ENCODE data around the gene CASZ1. TPM values are rescaled to one million over a fixed set of nuclear protein-coding genes. Genes with fewer than 3 reads are reported as not detected.

The CASZ1 gene
- total and polyA plus RNA-seq, 9 of the 15 experiments (the other 6 are each of a cell fraction or from before 2014, with no cell fraction given), result 0.01 to 4.0 (median 0.76) TPM; not detected in 1

DNA sequence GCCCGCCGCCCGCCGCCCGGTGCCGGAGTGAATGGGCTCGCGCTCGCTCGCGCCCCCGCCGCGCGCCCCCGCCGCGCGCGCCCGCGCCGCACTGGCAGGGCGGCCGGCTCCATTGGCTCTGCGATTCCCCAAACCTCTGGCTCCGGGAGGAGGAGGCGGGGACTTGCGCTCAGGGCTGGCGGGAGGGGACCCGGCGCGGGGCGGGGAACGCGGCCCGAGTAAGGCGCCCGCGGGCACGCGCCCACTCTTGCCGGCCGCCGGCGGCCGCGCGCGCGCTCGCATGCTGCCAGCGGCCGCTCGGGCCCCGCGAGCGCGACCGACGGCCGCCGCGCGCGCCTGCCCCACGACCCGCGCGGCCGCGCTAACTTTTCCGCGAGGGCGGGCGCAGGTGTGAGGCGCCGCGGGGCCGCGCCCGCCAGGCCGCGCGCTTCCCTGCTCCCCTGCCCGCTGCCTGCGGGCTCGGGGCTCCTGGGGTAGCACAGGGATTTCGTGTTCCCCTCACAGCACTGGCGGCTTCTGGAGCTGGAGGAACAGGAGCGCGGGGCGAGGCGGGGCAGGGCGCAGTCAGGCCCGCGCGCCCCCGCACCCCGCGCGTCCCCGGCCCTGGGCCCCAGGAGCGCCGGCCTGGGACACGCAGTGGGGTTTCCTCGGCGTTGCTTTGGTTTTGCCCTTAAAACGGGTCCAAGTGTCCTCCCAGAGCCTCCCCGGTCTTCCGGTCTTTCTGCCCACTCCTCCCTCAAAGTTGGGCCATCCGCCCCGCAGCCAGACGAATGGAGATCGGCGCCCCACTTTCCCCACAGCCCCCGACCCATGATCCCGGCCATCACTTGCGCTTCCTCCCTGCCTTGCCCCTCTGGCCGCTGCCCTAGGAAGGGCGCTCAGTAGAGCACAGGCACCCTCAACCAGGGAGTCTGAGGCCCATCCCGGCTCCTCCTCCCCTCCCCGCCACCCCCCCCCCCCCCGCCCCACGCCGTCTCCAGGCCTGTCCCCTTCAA lies 101.5 kb downstream of the CASZ1 start:
- ATAC-seq (peak; percentile 77), FAIRE-seq (no peak), DNase-seq (ENCODE audit: extremely low read depth in 1 of 4, low spot score in 3 of 4) (peak; percentile 91 to 98 (median 96))
- Histone ChIP-seq H3K79me2 (ENCODE audit: control insufficient read depth, insufficient read depth, low read length) (no peaks in the 10 kb centered on the region), H3K4me2 (ENCODE audit: insufficient read depth, low read length) (peak overlapping the region; percentile 44; the same call in 1 of the 2 replicates), H3K9ac (ENCODE audit: insufficient read depth in 1 of 2, low read depth in 2 of 2, low read length in 2 of 2) (peak overlapping the region in 1 of 2 experiments; percentile 87; a peak in 2 of 4 replicates), H3K36me3 (ENCODE audit: control insufficient read depth, insufficient read depth, low read length) (no peaks in the 10 kb centered on the region), H3K4me3 (peak overlapping the region; percentile 39), H3K9me3 (replicated peaks; ENCODE audit: control insufficient read depth, insufficient read depth, low read depth, low read length) (no peaks in the 10 kb centered on the region), H3K27ac (ENCODE audit: extremely low read depth, low read depth, low read length) (no peak overlapping the region), H3K4me1 (replicated peaks in 1 of 2; ENCODE audit: control insufficient read depth in 2 of 2, insufficient read depth in 2 of 2, low read length in 2 of 2) (peaks cover 3 to 48% of the 10 kb centered on the region in 2 experiments; a peak in 3 of 5 replicates), H3K9me1 (ENCODE audit: control insufficient read depth, insufficient read depth, low read length) (no peaks in the 10 kb centered on the region), H3K27me3 (ENCODE audit: control insufficient read depth in 2 of 2, insufficient read depth in 2 of 2, low read length in 2 of 2) (peaks cover 38 to 39% of the 10 kb centered on the region in 2 experiments; a peak in 4 of 5 replicates), H2AFZ (ENCODE audit: low read depth, low read length) (peak overlapping the region; percentile 59; the same call in 1 of the 2 replicates), H4K20me1 (replicated peaks; ENCODE audit: control insufficient read depth, insufficient read depth, low read length) (peaks cover 21% of the 10 kb centered on the region; the same call in 1 of the 2 replicates)
- CTCF ChIA-PET (ENCODE audit: low intra/inter-chr PET ratio), result no interaction called here
- intact Hi-C loops (cut with micrococcal nuclease) (loop anchor here (10.0 kb wide), 1 partner anchor 170 kb away; no protein-coding TSS in a partner anchor), in situ Hi-C loops (cut with MboI) (no loop called here)
- BruUV-seq (replicated peaks), result no TSS peak
- 9% methylated on average over 61 of the region's 126 CpGs for WGBS (ENCODE audit: insufficient coverage, low coverage, missing lambda C conversion rate)
- POLR2A ChIA-PET, result no interaction called here
- TF ChIP-seq SMARCA5 (IDR thresholded peaks at IDR 0.05) (no peak), CCNT2 (IDR thresholded peaks at IDR 0.05; ENCODE audit: borderline replicate concordance, extremely low read depth, insufficient read length, low read depth, low read length) (peak; percentile 55), CAMTA2 (CRISPR knock-in tag; conservative IDR thresholded peaks at IDR 0.05) (no peak), FUS (optimal IDR thresholded peaks at IDR 0.05; ENCODE audit: low read depth, low read length) (no peak), ETV6 (IDR thresholded peaks at IDR 0.05; ENCODE audit: borderline replicate concordance in 1 of 2, low read depth in 2 of 2, low read length in 1 of 2) (no peak), ETV6 (CRISPR knock-in tag; IDR thresholded peaks at IDR 0.05; ENCODE audit: borderline replicate concordance) (no peak), ZC3H11A (IDR thresholded peaks at IDR 0.05; ENCODE audit: low read depth, low read length) (no peak), CSDE1 (IDR thresholded peaks at IDR 0.05) (no peak), NR0B1 (IDR thresholded peaks at IDR 0.05; ENCODE audit: partially characterized antibody) (no peak), NONO (IDR thresholded peaks at IDR 0.05; ENCODE audit: low read depth in 2 of 2, low read length in 1 of 2) (0 out of 4 replicates have a peak, but pooled peaks of 1 of the 2 experiments have one; percentile 7), RBM17 (IDR thresholded peaks at IDR 0.05; ENCODE audit: borderline replicate concordance, low read depth, low read length) (no peak), LCOR (CRISPR knock-in tag; IDR thresholded peaks at IDR 0.05) (peak; percentile 83), FOXP4 (CRISPR knock-in tag; IDR thresholded peaks at IDR 0.05; ENCODE audit: borderline replicate concordance) (no peak)
- TF ChIP-seq, protein P1, sequence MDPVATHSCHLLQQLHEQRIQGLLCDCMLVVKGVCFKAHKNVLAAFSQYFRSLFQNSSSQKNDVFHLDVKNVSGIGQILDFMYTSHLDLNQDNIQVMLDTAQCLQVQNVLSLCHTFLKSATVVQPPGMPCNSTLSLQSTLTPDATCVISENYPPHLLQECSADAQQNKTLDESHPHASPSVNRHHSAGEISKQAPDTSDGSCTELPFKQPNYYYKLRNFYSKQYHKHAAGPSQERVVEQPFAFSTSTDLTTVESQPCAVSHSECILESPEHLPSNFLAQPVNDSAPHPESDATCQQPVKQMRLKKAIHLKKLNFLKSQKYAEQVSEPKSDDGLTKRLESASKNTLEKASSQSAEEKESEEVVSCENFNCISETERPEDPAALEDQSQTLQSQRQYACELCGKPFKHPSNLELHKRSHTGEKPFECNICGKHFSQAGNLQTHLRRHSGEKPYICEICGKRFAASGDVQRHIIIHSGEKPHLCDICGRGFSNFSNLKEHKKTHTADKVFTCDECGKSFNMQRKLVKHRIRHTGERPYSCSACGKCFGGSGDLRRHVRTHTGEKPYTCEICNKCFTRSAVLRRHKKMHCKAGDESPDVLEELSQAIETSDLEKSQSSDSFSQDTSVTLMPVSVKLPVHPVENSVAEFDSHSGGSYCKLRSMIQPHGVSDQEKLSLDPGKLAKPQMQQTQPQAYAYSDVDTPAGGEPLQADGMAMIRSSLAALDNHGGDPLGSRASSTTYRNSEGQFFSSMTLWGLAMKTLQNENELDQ (CRISPR knock-in tag; IDR thresholded peaks at IDR 0.05; ENCODE audit: borderline replicate concordance), result no peak
